GM12878 (cell line): Measurements from ENCODE around the gene SKAP1. TPM values are rescaled to one million over a fixed set of nuclear protein-coding genes. Genes with fewer than 3 reads are reported as not detected.

Experiments
- CREB1 ChIP-seq: IDR thresholded peaks from 2 replicates; pipeline ENCODE4 v1.6.1; 2012; ENCODE audit warnings: low read depth, mild to moderate bottlenecking, inconsistent platforms
- CREM ChIP-seq: IDR thresholded peaks from 2 replicates; pipeline ENCODE4 v1.6.1; 2014; ENCODE audit warnings: antibody characterized with exemption, low read depth
- DPF2 ChIP-seq: fragments of 450-650 bp; IDR thresholded peaks from 2 replicates; pipeline ENCODE4 v1.6.1; 2017; ENCODE audit warnings: mild to moderate bottlenecking
- ETV6 ChIP-seq, 2 experiments: fragments of 450-650 bp in 1 of 2; IDR thresholded peaks in 1 of 2; conservative IDR thresholded peaks in 1 of 2; 2 replicates each; pipeline ENCODE4 v1.6.1; 2014; ENCODE audit warnings: antibody characterized with exemption in 1 of 2, borderline replicate concordance in 1 of 2, low read depth in 1 of 2, mild to moderate bottlenecking in 1 of 2, moderate library complexity in 1 of 2
- FOXM1 ChIP-seq: IDR thresholded peaks from 2 replicates; pipeline ENCODE4 v1.6.1; 2012; ENCODE audit warnings: low read depth, mild to moderate bottlenecking, inconsistent platforms, low read length, moderate library complexity
- HDAC2 ChIP-seq: fragments of 200-600 bp; sonication (generic); IDR thresholded peaks from 2 replicates; pipeline ENCODE4 v1.6.1; 2017
- KAT2A ChIP-seq: conservative IDR thresholded peaks from 2 replicates; pipeline ENCODE4 v1.6.1; 2011; ENCODE audit warnings: low read depth, low read length; ENCODE audit not compliant: control insufficient read depth
- LARP7 ChIP-seq: fragments of 450-650 bp; IDR thresholded peaks from 2 replicates; pipeline ENCODE4 v1.6.1; 2017; ENCODE audit warnings: mild to moderate bottlenecking
- MAX ChIP-seq: IDR thresholded peaks from 2 replicates; pipeline ENCODE4 v1.6.1; 2012; ENCODE audit warnings: low read depth, low read length, improper control_type of control experiment
- MEF2A ChIP-seq: IDR thresholded peaks from 2 replicates; pipeline ENCODE4 v1.6.1; 2011; ENCODE audit warnings: low read depth, mild to moderate bottlenecking, low read length, moderate library complexity; ENCODE audit not compliant: insufficient read depth
- PAX5 ChIP-seq: IDR thresholded peaks from 2 replicates; pipeline ENCODE4 v1.6.1; 2011; ENCODE audit warnings: low read depth, low read length, borderline replicate concordance
- RB1 ChIP-seq: fragments of 450-650 bp; formaldehyde crosslinking; IDR thresholded peaks from 2 replicates; pipeline ENCODE4 v1.6.1; 2017; ENCODE audit warnings: mild to moderate bottlenecking, borderline replicate concordance
- RELA ChIP-seq: fragments of 450-650 bp; IDR thresholded peaks from 2 replicates; pipeline ENCODE4 v1.8.0; 2014; ENCODE audit warnings: borderline replicate concordance; ENCODE audit not compliant: partially characterized antibody
- SMAD5 ChIP-seq: IDR thresholded peaks from 2 replicates; pipeline ENCODE4 v1.6.1; 2016; ENCODE audit warnings: antibody characterized with exemption, low read depth
- SPI1 ChIP-seq: IDR thresholded peaks from 2 replicates; pipeline ENCODE4 v1.6.1; 2011; ENCODE audit warnings: low read depth, mild to moderate bottlenecking, low read length, moderate library complexity, borderline replicate concordance; ENCODE audit not compliant: insufficient read depth
- TCF12 ChIP-seq: IDR thresholded peaks from 2 replicates; pipeline ENCODE4 v1.6.1; 2011; ENCODE audit warnings: low read depth, mild to moderate bottlenecking, low read length
- USF1 ChIP-seq: IDR thresholded peaks from 2 replicates; pipeline ENCODE4 v1.6.1; 2011; ENCODE audit warnings: borderline replicate concordance, low read depth, mild to moderate bottlenecking, moderate library complexity, mixed read lengths, low read length; ENCODE audit not compliant: insufficient read depth; ENCODE audit errors: extremely low read length
- polyA plus RNA-seq, 11 experiments: library from polyadenylated mRNA; depleted of rRNA in 4 of 11; unstranded in 6 of 11; stranded (reverse) in 5 of 11; fragments of >200 nt; fragmentation: Nextera tagmentation in 4 of 11; fragmentation: Illumina TruSeq in 1 of 11; extraction: Ambion mirVana in 4 of 11; extraction: Trizol in 1 of 11; gene quantifications; 1 replicate in 1 of 11; 2 replicates in 10 of 11; pipeline versions ENCODE4 v1.2.1 to v1.2.3, GENCODE V29; 2011 to 2016; ENCODE audit warnings: inconsistent platforms in 2 of 11, missing spikeins in 2 of 11, low read depth in 1 of 11
- total RNA-seq, 4 experiments: library from RNA; depleted of rRNA in 3 of 4; stranded (reverse); fragments of >200 nt in 3 of 4; fragmentation: Illumina TruSeq in 1 of 4; extraction: Trizol in 1 of 4; gene quantifications; 2 replicates each; pipeline versions ENCODE4 v1.2.1 to v1.2.3, GENCODE V29; 2013 to 2021
- TF ChIP-seq, protein P1 (sequence below): IDR thresholded peaks from 2 replicates; pipeline ENCODE4 v1.6.1; 2012; ENCODE audit warnings: low read depth, low read length, improper control_type of control experiment
- TF ChIP-seq, protein P2 (sequence below): IDR thresholded peaks from 2 replicates; pipeline ENCODE4 v1.6.1; 2011; ENCODE audit warnings: mild to moderate bottlenecking, low read depth, low read length, moderate library complexity; ENCODE audit not compliant: insufficient replicate concordance
- TF ChIP-seq, protein P3 (sequence below): fragments of 450-650 bp; IDR thresholded peaks from 2 replicates; pipeline ENCODE4 v1.6.1; 2018; ENCODE audit warnings: borderline replicate concordance, mild to moderate bottlenecking; ENCODE audit not compliant: partially characterized antibody

The SKAP1 gene
- total and polyA plus RNA-seq, 10 of the 15 experiments (the other 5 are each of a cell fraction or from before 2014, with no cell fraction given) = 17.1 to 97.6 (median 35.9) TPM

DNA sequence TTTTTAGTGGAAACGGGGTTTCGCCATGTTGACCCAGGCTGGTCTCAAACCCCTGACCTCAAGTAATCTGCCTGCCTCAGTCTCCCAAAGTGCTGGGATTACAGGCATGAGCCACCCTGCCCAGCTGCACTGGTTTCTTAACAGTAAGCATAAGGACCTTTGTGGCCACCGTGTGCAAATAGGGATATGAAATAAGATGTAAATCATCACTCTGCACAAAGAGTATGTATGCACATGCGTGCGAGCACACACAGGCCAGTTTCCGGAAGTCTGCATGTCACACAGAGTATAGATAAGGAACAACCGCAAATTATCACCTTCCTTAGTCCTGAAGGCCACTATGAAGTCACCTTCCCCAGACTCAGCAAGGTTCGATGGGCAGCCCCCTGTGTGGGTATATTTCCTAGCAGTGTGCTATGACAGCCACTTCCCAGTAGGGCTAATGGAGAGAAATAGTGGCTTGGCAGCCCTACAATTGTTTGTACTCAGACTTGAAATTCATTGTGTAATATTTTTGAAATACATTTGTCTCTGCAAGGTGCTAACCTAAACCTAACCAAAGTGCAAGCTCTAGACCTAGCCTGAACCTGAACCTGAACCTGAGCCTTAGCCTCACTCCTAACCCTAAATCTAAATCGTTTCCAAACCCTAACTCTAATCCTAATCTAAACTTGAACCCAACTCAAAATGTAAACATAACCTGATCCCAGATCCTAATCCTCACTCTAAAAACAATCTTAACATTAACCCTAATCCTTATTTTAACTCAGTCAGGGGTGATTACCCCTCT, 48.4 kb upstream of the SKAP1 start (continued):
- TF ChIP-seq, protein P1, sequence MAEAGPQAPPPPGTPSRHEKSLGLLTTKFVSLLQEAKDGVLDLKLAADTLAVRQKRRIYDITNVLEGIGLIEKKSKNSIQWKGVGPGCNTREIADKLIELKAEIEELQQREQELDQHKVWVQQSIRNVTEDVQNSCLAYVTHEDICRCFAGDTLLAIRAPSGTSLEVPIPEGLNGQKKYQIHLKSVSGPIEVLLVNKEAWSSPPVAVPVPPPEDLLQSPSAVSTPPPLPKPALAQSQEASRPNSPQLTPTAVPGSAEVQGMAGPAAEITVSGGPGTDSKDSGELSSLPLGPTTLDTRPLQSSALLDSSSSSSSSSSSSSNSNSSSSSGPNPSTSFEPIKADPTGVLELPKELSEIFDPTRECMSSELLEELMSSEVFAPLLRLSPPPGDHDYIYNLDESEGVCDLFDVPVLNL = no peak
- peak; percentile 49; the same call in 1 of the 2 replicates for TF ChIP-seq FOXM1
- TF ChIP-seq SPI1 = peak; percentile 66; the same call in 1 of the 2 replicates
- peak; percentile 96; the same call in 1 of the 2 replicates for TF ChIP-seq DPF2
- TF ChIP-seq PAX5 = peak; percentile 56; the same call in 1 of the 2 replicates
- no peak for TF ChIP-seq MAX
- TF ChIP-seq, protein P2, sequence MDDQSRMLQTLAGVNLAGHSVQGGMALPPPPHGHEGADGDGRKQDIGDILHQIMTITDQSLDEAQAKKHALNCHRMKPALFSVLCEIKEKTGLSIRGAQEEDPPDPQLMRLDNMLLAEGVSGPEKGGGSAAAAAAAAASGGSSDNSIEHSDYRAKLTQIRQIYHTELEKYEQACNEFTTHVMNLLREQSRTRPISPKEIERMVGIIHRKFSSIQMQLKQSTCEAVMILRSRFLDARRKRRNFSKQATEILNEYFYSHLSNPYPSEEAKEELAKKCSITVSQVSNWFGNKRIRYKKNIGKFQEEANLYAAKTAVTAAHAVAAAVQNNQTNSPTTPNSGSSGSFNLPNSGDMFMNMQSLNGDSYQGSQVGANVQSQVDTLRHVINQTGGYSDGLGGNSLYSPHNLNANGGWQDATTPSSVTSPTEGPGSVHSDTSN = no peak
- peak; percentile 65; the same call in 1 of the 2 replicates for TF ChIP-seq TCF12
- 0 out of 4 replicates have a peak, but pooled peaks of 1 of the 2 experiments have one; percentile 27 for TF ChIP-seq ETV6 (conservative IDR thresholded peaks at IDR 0.05 in 1 of 2, IDR thresholded peaks at IDR 0.05 in 1 of 2; ENCODE audit: borderline replicate concordance in 1 of 2, low read depth in 1 of 2)
- no peak for TF ChIP-seq HDAC2
- TF ChIP-seq SMAD5 = no peak
- no peak for TF ChIP-seq KAT2A
- TF ChIP-seq MEF2A = no peak
- no peak for TF ChIP-seq RELA
- TF ChIP-seq USF1 = no peak
- no peak for TF ChIP-seq RB1
- TF ChIP-seq, protein P3, sequence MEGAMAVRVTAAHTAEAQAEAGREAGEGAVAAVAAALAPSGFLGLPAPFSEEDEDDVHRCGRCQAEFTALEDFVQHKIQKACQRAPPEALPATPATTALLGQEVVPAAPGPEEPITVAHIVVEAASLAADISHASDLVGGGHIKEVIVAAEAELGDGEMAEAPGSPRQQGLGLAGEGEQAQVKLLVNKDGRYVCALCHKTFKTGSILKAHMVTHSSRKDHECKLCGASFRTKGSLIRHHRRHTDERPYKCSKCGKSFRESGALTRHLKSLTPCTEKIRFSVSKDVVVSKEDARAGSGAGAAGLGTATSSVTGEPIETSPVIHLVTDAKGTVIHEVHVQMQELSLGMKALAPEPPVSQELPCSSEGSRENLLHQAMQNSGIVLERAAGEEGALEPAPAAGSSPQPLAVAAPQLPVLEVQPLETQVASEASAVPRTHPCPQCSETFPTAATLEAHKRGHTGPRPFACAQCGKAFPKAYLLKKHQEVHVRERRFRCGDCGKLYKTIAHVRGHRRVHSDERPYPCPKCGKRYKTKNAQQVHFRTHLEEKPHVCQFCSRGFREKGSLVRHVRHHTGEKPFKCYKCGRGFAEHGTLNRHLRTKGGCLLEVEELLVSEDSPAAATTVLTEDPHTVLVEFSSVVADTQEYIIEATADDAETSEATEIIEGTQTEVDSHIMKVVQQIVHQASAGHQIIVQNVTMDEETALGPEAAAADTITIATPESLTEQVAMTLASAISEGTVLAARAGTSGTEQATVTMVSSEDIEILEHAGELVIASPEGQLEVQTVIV = no peak
- peak; percentile 49; the same call in 1 of the 2 replicates for TF ChIP-seq CREB1
- TF ChIP-seq CREM = peak; percentile 45; the same call in 1 of the 2 replicates
- no peak; the same call in 1 of the 2 replicates for TF ChIP-seq LARP7
